DND-41 (cell line): ENCODE measurements around the gene CHTF18.

ENCODE experiments used
- ATAC-seq: fragments of 200-7000 bp; cut with Tn5 transposase; 3 replicates; pipeline ENCODE4 v1.9.1; 2021; ENCODE audit warnings: low read depth; ENCODE audit not compliant: insufficient read depth
- DNase-seq: peaks from one replicate; pipeline ENCODE4 v3.0.0-alpha.2; 2020
- H2AFZ ChIP-seq: 2 replicates; pipeline ENCODE4 v1.6.0; 2012; ENCODE audit warnings: low read depth, low read length
- H3K27ac ChIP-seq: 2 replicates; pipeline ENCODE4 v1.5.1; 2012; ENCODE audit warnings: low read length, inconsistent platforms
- H3K27me3 ChIP-seq: fragments of 200-600 bp; sonication (generic); 2 replicates; pipeline ENCODE4 v1.6.0; 2012; ENCODE audit warnings: low read length, mild to moderate bottlenecking, inconsistent platforms; ENCODE audit not compliant: insufficient read depth, poor library complexity
- H3K36me3 ChIP-seq: 2 replicates; pipeline ENCODE4 v1.5.1; 2012; ENCODE audit warnings: low read length, inconsistent platforms; ENCODE audit not compliant: insufficient read depth
- H3K4me1 ChIP-seq: 2 replicates; pipeline ENCODE4 v1.5.1; 2012; ENCODE audit warnings: mild to moderate bottlenecking, low read length; ENCODE audit not compliant: insufficient read depth
- H3K4me2 ChIP-seq: 2 replicates; pipeline ENCODE4 v1.6.0; 2012; ENCODE audit warnings: mild to moderate bottlenecking, moderate library complexity, low read length, inconsistent platforms; ENCODE audit not compliant: insufficient read depth
- H3K4me3 ChIP-seq, 2 experiments: fragments of 200-600 bp in 1 of 2; shearing (Covaris generic) in 1 of 2; 2 replicates each; pipeline ENCODE4 v1.5.1; 2012 to 2016; ENCODE audit warnings: inconsistent platforms in 2 of 2, low read length in 2 of 2, mild to moderate bottlenecking in 2 of 2, low read depth in 1 of 2, moderate library complexity in 1 of 2
- H3K79me2 ChIP-seq: 2 replicates; pipeline ENCODE4 v1.6.0; 2012; ENCODE audit warnings: low read length, inconsistent platforms; ENCODE audit not compliant: insufficient read depth
- H3K9ac ChIP-seq: 2 replicates; pipeline ENCODE4 v1.6.0; 2012; ENCODE audit warnings: low read depth, mild to moderate bottlenecking, inconsistent platforms, low read length, moderate library complexity
- H3K9me3 ChIP-seq: 2 replicates; pipeline ENCODE4 v1.5.1; 2012; ENCODE audit warnings: low read length, moderate library complexity, mild to moderate bottlenecking, inconsistent platforms; ENCODE audit not compliant: insufficient read depth, severe bottlenecking
- H4K20me1 ChIP-seq: 2 replicates; pipeline ENCODE4 v1.6.0; 2012; ENCODE audit warnings: low read length; ENCODE audit not compliant: insufficient read depth
- CTCF ChIP-seq: IDR thresholded peaks from 2 replicates; pipeline ENCODE4 v1.5.1; 2012; ENCODE audit warnings: borderline replicate concordance, low read length, moderate library complexity, mild to moderate bottlenecking; ENCODE audit not compliant: poor library complexity, severe bottlenecking; ENCODE audit errors: extremely low read depth
- EZH2 ChIP-seq: IDR thresholded peaks from 3 replicates; pipeline ENCODE4 v1.6.1; 2012; ENCODE audit warnings: borderline replicate concordance, low read depth, mild to moderate bottlenecking, moderate library complexity, low read length, inconsistent platforms; ENCODE audit not compliant: severe bottlenecking

The CHTF18 gene

GRCh38 chr16:799111-799947 lies 10.9 kb downstream of the CHTF18 start:
- TF ChIP-seq CTCF (no peak), EZH2 (no peak)
- Histone ChIP-seq H3K27me3 (no peaks in the 10 kb centered on the region), H3K4me2 (no peak overlapping the region), H3K4me1 (no peaks in the 10 kb centered on the region), H4K20me1 (peaks cover 36% of the 10 kb centered on the region), H3K4me3 (no peak overlapping the region), H3K79me2 (no peaks in the 10 kb centered on the region), H3K9ac (no peak overlapping the region), H3K36me3 (peaks cover 33% of the 10 kb centered on the region), H3K27ac (no peak overlapping the region), H2AFZ (no peak overlapping the region), H3K9me3 (no peaks in the 10 kb centered on the region)
- ATAC-seq (no peak), DNase-seq (no peak)

- Histone ChIP-seq H3K27ac (no peak within 1 kb of the TSS), H3K4me2 (no peak within 1 kb of the TSS), H4K20me1 (peaks cover 32% of the 10 kb centered on the region), H3K79me2 (no peaks in the 10 kb centered on the region), H3K4me1 (no peaks in the 10 kb centered on the region), H3K27me3 (no peaks in the 10 kb centered on the region), H3K9me3 (no peaks in the 10 kb centered on the region), H3K9ac (no peak within 1 kb of the TSS), H3K36me3 (peaks cover 25% of the 10 kb centered on the region), H3K4me3 (no peak within 1 kb of the TSS), H2AFZ (no peak within 1 kb of the TSS)
- TF ChIP-seq EZH2 (no peak), CTCF (no peak)
- ATAC-seq (no peak; the same call in 2 of the 3 replicates), DNase-seq (no peak)
Measured at GRCh38 chr16:799948-800833, 11.8 kb downstream of the CHTF18 start, which contains the start of gene GNG13. Gene GNG13 (minus strand): TSS chr16:800734. CDS start chr16:799077, 1,657 bp downstream.

GRCh38 chr16:800834-801511 lies 12.6 kb downstream of the CHTF18 start:
- no peak overlapping the region for H3K27ac ChIP-seq
- ATAC-seq (peak; percentile 18), DNase-seq (no peak)
- H3K9me3 ChIP-seq = no peaks in the 10 kb centered on the region
- peaks cover 20% of the 10 kb centered on the region for H3K36me3 ChIP-seq
- no peak for TF ChIP-seq CTCF
- no peak for TF ChIP-seq EZH2
- no peaks in the 10 kb centered on the region for H3K4me1 ChIP-seq
- no peak overlapping the region for H3K4me2 ChIP-seq
- H3K27me3 ChIP-seq = no peaks in the 10 kb centered on the region
- H3K79me2 ChIP-seq = no peaks in the 10 kb centered on the region
- no peak overlapping the region for H3K9ac ChIP-seq
- no peak overlapping the region for H2AFZ ChIP-seq
- H3K4me3 ChIP-seq = no peak overlapping the region
- H4K20me1 ChIP-seq = peaks cover 32% of the 10 kb centered on the region
